NOMO-1 treated with dmso at 0.1 percent for 144 hours (cell line): ENCODE results near the gene ATAT1.
A peak's percentile ranks its signal among the peaks of the same experiment; 100 is the strongest.

ENCODE experiments used
- DNase-seq: peaks from one replicate; lab custom pipeline; 2025; ENCODE audit not compliant: unreplicated experiment; lab: John Stamatoyannopoulos, UW

ATAT1 gene

DNA sequence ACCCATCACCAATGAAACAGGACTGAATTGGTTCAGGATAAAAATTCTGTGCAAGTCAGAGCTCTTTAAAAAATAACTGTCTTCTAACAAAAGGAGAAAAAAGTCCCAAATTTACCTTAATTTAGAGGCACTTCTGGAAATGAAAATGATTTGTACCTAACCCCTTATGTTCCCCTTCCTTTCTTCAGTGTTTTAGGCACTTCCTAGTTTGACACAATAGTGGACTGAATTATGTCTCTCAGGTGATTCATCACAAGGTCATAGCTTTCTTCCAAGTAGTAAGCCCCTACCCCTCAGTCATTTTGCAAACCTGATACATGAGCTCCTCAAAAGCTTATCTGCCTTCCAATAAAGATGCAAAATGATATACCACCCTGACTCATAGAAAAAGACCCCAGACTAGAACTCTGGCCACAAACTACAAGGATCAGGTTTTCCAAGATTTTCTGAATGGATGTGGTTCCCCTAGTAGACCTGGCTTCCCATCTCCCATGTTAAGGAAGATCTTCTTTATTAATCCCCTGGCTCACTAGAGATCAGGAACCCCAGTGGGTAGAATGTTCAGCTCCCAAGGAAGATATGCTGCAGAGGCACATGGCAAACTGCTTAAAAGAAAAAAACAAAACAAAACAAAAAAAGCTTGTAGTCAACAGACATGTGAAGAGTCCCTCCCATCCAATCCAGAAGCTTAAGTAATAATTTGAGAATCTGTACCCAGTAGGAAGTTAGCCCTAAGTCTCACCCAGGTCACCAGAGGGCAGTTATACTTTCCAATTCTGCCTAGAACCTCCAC is 13.2 kb upstream of the ATAT1 start:
- DNase-seq: no peak

- DNase-seq: no peak
Measured at GRCh38 chr6:30614044-30614842, 12.4 kb upstream of the ATAT1 start.

DNA sequence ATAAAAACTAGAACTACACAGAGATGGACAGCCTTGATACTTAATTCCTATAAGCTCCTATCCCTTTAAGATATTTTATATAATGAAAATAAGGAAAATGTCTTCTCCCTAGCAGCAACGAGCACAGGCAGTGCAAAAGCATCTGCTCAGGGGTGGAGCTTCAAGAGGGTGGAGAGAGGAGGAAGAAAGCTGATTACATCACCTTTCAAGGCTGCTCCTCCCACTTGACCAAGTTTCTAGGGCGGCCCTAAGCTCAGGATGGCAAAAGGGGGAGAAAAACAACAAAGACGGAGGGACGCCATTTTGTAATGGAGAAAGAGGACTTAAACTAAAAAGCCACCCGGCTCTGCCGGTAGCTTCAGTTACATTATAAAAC is 11.8 kb upstream of the ATAT1 start:
- peak; percentile 95 for DNase-seq

DNA sequence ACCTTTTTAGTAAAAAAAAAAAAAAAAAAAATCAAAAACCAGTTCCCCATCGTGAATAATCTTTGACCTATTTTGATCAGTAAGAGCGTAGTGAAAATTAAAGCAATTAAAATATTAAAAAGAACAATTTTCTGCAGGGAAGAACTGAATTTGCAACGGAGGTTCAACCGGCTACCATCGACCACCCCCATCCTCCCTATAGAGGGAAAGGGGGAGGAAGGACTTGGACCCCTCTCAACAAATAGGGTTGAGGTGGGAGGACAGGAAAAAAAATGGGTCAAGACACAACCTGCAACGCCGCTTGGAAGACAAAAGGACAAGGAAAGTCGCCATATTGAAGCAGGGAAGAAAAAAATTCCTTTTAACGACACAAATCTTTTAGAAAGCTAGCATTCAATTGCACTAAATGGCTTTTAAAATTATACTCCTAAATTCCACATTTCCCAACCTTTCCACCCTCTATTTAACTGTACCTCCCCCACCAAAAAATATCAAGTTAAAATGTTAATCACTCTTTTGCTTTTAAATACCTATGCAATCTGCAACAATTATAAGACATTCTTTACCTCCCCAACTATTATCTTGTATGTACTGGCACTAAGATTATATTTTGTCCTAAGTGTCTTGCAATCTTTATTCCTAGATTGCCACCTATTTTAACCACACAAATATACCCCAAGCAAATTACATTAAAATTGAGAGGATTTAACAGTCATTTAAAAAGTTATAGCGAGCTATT is 11.3 kb upstream of the ATAT1 start:
- DNase-seq: peak; percentile 49

DNA sequence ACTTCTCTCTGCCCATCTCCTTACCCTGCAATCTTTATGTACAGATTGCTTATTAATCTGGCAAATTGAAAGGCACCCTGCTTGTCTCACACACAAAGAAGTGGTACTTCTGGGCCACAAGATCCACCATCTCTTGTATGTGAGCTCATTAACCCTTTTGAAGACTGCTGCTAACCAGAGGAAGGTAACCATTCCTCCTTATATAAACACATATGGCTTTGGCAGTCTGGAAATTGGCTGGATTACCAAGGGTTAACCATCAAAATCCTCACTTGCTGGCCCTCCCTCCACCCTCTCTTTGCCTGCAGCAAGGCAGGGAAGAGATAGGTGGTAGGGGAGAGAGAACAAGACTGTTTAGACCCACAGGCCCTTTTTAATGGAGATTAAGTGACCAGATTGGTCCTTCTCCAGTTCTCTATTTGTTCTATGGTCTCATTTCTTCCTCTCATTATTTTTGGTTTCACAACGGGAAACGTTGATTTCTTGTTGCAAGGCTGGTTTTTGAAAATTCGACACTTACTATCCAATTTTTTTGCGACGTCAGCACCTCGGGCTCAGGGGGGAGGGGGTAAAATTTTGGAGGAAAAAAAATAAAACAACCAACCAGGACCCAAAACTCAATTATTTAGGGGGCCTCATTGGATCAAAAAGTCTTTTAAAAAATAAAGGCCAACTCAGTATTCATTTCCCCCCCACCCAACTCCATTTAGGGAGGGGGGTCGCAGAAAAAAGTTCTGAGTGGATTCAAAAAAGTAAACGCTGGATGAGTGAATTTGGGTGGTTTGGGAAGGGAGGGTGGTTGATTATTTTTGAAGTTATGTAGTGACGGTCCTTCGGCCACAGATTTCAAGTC is 10.5 kb upstream of the ATAT1 start:
- no peak for DNase-seq

GRCh38 chr6:30616811-30617564 is 9.7 kb upstream of the ATAT1 start, which contains the start of gene PPP1R10:
PPP1R10 (minus strand) TSS chr6:30617243; CDS start chr6:30609944, 7,299 bp downstream.
- peak; percentile 99 for DNase-seq

DNA sequence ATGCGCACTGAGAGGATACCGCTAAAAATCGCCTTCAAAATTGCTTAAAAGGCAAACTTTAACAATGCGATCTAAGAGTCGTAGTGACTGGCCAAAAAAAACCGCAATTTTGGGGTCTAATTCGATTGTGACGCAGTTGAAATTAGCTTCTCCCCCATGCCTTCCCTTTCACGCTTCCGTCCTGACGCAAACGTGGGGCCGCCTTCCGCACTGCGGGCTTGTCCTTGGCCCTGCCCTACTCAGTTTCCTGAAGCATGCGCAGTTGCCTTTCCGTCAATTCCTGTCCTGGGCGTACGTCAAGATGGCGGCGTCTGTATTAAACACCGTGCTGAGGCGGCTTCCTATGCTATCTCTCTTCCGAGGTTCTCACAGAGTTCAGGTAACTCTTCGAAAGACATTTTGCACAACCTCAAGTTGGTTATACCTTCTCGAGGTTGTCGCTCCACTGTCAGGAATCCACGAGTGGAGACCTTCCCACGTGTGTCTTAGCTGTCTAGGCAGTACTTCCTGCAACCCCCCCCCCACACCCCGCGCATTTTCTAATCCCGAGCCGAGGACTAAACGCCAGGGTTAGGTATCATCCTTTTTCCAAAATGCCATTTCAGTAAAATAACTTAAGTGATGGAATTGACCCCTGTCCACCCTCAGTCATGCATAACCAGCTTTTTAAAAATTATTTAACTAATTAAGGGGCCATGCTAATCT is 9.0 kb upstream of the ATAT1 start, which contains the start of gene MRPS18B:
MRPS18B (plus strand) TSS at position 276 of the 705 bp plus-strand sequence; CDS start at position 302, 26 bp downstream.
- DNase-seq: peak; percentile 97

- no peak for DNase-seq
Measured at GRCh38 chr6:30618270-30618797, 8.3 kb upstream of the ATAT1 start.

DNA sequence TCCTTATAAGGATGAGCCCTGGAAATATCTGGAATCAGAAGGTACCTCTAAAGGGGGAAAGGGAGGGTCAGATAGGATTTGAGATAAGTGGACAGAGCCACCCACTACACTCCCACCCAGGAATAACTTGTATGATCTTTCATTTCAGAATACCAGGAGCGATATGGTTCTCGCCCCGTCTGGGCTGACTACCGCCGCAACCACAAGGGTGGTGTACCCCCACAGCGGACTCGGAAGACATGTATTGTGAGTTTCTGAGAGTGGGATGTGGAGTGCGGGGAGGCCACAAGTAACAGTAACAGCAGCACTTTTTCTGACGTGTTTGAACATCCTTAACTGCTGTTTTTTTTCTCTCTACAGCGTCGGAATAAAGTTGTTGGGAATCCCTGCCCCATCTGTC is 7.1 kb upstream of the ATAT1 start:
- DNase-seq: no peak

GRCh38 chr6:30625511-30625910 is 1.2 kb upstream of the ATAT1 start:
- DNase-seq: no peak

- no peak for DNase-seq
Measured at GRCh38 chr6:30635834-30636233, 9.2 kb downstream of the ATAT1 start.

DNA sequence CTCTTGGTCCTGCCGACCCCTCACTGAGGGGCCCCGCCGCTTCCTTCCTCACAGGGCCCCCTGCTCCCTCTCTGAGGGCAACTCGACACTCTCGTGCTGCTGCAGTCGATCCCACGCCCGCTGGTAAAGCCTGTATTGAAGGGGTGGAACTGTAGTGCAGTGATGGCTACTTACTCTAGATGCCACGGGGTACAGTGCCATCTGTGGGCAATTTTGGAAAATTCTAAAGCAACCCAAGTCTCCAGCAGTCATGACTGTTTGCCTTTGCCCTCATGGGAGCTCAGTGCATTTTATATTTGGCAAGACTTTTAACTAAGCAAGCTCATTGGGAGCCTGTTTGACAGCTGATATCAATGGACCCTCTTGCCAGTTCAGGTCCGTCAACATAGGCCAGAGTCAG is 13.8 kb downstream of the ATAT1 start:
- no peak for DNase-seq

GRCh38 chr6:30641048-30641447 is 14.4 kb downstream of the ATAT1 start:
- no peak for DNase-seq

DNA sequence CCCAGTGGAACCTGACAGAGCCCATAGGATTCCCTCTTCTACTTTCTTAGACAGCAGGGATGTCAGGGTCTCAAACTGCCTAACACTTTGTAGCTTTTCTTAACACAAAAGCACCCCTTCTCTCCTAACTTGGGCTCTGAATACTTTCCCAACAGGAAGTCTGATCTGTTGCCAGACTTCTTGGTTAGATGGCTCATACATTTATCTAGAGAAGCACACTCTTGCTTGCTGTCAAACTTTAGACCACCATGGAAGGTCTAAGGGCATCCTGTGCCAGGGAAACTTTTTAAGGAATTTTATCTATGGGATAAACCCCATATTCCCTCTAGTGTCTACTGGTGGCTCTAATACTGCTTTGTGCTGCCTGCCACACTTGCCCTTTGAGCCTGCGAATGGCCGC is 17.0 kb downstream of the ATAT1 start:
- DNase-seq: no peak

GRCh38 chr6:30644769-30645168 is 18.1 kb downstream of the ATAT1 start:
- no peak for DNase-seq

DNA sequence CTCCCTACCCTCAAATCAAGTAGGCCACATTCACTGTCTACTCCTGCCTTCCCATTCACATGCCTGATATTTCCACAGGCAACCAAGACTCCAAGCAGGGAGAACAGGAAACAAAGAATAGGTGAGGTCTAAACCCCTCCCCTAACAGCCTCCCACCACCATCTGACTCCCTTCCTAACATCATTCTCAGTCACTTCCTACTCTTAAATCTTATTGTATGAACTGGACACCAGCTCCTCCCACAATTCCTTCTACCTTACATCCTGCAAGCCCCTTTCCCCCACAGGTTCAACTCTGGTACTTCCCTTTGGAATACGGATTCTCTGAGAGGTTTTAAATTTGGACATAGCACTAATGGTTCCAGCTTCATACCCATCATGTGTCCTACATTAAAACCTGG is 19.3 kb downstream of the ATAT1 start:
- no peak for DNase-seq

- DNase-seq: peak; percentile 81
Measured at GRCh38 chr6:30646450-30647241, 20.0 kb downstream of the ATAT1 start, which contains the start of gene C6orf136. C6orf136 (plus strand) TSS chr6:30647133; CDS start chr6:30647232, 99 bp downstream.
